ENCODE data around the gene ZBTB7C. TPM values are rescaled to one million over a fixed set of nuclear protein-coding genes. Genes with fewer than 3 reads are reported as not detected.

Gene ZBTB7C
- total RNA-seq, 1 donor from 2014 or later = 13.0 TPM

DNA sequence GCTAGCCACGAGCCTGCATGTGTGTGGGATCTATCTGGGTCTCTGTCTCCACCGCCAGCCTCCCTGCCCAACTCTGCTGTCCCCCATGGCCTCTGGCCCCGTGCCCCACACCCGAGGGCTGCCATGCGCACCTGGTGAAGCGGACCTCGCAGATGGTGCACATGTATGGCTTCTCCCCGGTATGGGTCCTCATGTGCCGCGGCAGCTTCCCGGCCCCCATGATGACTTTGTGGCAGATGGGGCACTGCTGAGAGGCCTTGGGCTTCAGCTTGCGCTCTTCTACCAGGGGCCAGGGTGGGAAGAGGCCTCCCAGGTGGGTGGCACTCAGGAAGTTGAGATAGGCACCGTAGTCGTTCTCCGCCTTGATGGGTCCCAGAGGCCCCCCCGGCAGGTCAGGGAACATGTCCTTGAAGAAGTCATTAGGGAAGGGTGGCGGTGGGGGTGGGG is 369.4 kb downstream of the ZBTB7C start:
- Mint-ChIP-seq H3K4me3 (no peak overlapping the region), H3K9me3 (peaks cover 7% of the 10 kb centered on the region), H3K36me3 (peaks cover 4% of the 10 kb centered on the region), H3K27me3 (no peaks in the 10 kb centered on the region), H3K4me1 (ENCODE audit: unreplicated experiment) (no peaks in the 10 kb centered on the region), H3K27ac (no peak overlapping the region)
- no peak for DNase-seq (ENCODE audit: extremely low spot score, unreplicated experiment)
- TF ChIP-seq, protein P1, sequence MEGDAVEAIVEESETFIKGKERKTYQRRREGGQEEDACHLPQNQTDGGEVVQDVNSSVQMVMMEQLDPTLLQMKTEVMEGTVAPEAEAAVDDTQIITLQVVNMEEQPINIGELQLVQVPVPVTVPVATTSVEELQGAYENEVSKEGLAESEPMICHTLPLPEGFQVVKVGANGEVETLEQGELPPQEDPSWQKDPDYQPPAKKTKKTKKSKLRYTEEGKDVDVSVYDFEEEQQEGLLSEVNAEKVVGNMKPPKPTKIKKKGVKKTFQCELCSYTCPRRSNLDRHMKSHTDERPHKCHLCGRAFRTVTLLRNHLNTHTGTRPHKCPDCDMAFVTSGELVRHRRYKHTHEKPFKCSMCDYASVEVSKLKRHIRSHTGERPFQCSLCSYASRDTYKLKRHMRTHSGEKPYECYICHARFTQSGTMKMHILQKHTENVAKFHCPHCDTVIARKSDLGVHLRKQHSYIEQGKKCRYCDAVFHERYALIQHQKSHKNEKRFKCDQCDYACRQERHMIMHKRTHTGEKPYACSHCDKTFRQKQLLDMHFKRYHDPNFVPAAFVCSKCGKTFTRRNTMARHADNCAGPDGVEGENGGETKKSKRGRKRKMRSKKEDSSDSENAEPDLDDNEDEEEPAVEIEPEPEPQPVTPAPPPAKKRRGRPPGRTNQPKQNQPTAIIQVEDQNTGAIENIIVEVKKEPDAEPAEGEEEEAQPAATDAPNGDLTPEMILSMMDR (conservative IDR thresholded peaks at IDR 0.05) = no peak

DNA sequence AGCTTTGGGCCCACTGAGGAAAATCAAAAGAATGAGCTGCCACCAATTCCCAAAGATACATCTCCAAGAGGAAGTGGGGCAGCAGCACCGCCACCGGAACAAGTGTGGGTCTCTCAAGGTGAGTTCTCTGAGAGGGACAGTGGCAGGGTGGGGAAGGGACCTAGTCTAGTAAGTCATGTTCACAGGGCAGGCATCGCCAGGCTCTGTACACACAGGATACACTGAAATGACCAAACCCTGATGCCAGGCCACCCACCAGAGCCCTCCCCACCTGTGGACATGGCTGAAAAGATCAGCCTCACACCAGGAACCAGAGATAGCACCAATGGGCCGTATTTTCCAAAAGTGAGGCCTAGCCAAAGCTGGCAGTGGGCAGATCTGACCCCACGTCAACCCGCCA is 370.5 kb downstream of the ZBTB7C start:
- DNase-seq (ENCODE audit: extremely low spot score, unreplicated experiment) = no peak
- Mint-ChIP-seq H3K27me3 (no peaks in the 10 kb centered on the region), H3K4me3 (no peak overlapping the region), H3K27ac (no peak overlapping the region), H3K4me1 (ENCODE audit: unreplicated experiment) (no peaks in the 10 kb centered on the region), H3K9me3 (peaks cover 6% of the 10 kb centered on the region), H3K36me3 (peaks cover 4% of the 10 kb centered on the region)
- TF ChIP-seq, protein P1 (conservative IDR thresholded peaks at IDR 0.05) = no peak

DNA sequence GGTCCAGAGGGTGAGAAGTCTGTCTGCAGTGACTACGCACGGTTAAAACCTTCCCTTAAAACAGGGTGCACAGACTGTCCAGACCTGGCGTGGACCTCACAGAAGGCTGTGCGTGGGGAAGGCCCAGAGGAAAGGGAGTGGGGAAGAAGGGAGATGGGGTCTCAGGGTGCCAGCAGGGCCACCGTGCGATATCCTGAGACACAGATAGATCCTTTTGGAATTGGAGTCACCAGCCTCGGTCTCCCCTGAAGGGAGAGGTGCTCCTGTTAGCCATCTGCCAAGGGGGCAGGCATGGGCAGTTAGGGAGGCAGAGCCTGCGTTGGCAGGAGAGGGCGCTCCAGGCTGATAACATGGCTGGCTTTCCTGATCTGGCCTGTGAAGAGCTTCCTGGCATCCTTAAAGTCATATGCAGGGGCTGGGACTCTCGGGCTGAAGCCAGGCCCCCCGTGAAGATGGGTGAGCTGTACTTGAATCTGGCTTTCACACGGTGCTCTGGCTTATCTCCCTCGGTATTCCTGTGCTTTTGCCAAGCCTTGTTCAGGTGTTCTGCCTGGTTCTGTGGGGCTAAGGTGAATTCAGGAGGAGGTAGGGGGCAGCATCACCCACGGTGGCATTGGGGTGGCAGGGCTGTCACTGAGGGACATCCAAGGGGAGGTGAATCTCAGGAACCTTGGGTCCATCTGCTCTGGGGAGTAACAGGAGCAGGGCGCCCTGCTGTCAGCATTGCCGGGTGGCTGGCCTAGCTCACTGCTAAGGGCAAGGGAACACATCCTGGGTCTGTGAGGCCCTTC is 371.5 kb downstream of the ZBTB7C start:
- Mint-ChIP-seq H3K4me3 (no peak overlapping the region), H3K36me3 (no peaks in the 10 kb centered on the region), H3K27ac (no peak overlapping the region), H3K9me3 (no peaks in the 10 kb centered on the region), H3K27me3 (no peaks in the 10 kb centered on the region), H3K4me1 (ENCODE audit: unreplicated experiment) (no peaks in the 10 kb centered on the region)
- TF ChIP-seq, protein P1 (conservative IDR thresholded peaks at IDR 0.05) = peak; percentile 26
- no peak for DNase-seq (ENCODE audit: extremely low spot score, unreplicated experiment)

DNA sequence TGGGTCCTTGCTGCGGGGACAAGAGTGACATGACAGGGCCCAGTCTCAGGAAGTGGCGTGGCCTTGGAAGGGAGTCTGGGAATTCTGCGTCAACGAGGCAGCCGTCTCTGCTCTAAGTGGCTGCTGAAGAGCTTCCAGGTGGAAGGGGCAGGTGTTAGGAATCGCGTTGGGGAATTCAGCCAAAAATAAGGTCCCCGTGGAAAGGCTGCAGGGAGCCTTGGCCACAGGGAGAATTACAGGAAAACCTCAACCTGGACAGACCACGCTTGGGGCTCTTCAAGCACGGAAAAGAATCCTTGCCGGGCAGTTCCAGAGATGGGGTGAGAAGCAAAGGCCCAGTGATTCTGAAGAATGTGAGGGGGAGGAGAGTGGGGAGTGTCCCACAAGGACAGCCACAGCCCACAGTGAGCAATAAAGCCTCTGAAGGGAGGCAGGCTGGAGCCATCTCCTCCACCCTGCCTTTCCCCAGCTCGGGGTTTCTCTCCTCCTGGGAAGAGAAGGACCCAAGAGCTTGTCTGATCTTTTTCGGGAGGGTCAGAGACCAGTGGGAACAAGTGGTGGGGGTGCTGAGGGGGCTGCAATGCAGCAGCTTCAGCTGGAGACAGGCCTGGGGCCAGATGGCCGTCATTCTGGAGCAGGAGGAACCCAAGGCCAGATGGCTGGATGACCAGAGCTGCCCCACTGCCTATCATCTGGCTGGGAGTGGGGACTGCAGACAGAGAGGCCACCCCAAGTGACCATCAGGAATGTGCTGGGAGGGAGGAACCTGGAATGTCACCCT is 372.4 kb downstream of the ZBTB7C start:
- Mint-ChIP-seq H3K27ac (no peak overlapping the region), H3K36me3 (no peaks in the 10 kb centered on the region), H3K27me3 (no peaks in the 10 kb centered on the region), H3K4me1 (ENCODE audit: unreplicated experiment) (no peaks in the 10 kb centered on the region), H3K4me3 (no peak overlapping the region), H3K9me3 (no peaks in the 10 kb centered on the region)
- TF ChIP-seq, protein P1 (conservative IDR thresholded peaks at IDR 0.05) = no peak
- DNase-seq (ENCODE audit: extremely low spot score, unreplicated experiment) = no peak

DNA sequence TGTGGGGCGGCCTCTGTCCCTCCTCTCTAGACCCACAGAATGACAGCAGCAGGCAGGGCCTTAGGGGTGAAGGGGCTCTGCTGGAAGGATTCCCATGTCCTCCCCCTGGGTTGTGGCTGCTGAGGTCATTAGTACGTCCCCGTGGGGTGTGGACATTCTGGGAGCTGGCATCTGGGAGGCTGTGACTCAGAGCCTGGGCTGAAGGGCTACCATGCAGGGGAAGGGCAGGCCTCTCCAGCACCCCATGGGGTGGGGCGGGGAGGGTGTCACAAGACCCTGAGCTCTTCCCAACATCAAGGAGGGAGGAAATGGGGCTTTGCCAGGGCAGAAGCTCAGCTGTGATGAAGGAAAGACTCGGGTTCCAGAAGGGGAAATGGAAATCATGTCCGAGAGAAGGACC is 373.0 kb downstream of the ZBTB7C start:
- H3K4me1 Mint-ChIP-seq (ENCODE audit: unreplicated experiment) = no peaks in the 10 kb centered on the region
- no peak overlapping the region for H3K27ac Mint-ChIP-seq
- TF ChIP-seq, protein P1 (conservative IDR thresholded peaks at IDR 0.05) = no peak
- no peaks in the 10 kb centered on the region for H3K36me3 Mint-ChIP-seq
- no peak overlapping the region for H3K4me3 Mint-ChIP-seq
- H3K9me3 Mint-ChIP-seq = no peaks in the 10 kb centered on the region
- no peaks in the 10 kb centered on the region for H3K27me3 Mint-ChIP-seq
- DNase-seq (ENCODE audit: extremely low spot score, unreplicated experiment) = no peak

All from type B pancreatic cell (in vitro differentiated cells).